Islet of Langerhans (tissue), 1 donor: ENCODE data around the gene NYNRIN.

Experiments used
- FAIRE-seq: peaks from one replicate; lab custom pipeline; 2011; peaks lifted over from hg19 to GRCh38; lab: Jason Lieb, UNC

The NYNRIN gene

GRCh38 chr14:24415421-24416253 lies 16.8 kb downstream of the NYNRIN start:
- no peak for FAIRE-seq

- FAIRE-seq, result no peak
These were observed 17.6 kb downstream of the NYNRIN start for GRCh38 chr14:24416254-24416931.

GRCh38 chr14:24416932-24417619 lies 18.3 kb downstream of the NYNRIN start:
- FAIRE-seq, result no peak

- no peak for FAIRE-seq
These were observed 19.2 kb downstream of the NYNRIN start for GRCh38 chr14:24417832-24418491.

GRCh38 chr14:24418492-24418873 lies 19.7 kb downstream of the NYNRIN start:
- FAIRE-seq, result no peak

GRCh38 chr14:24422261-24422660 lies 23.5 kb downstream of the NYNRIN start:
- FAIRE-seq, result no peak

GRCh38 chr14:24422694-24423601 lies 24.1 kb downstream of the NYNRIN start:
- FAIRE-seq, result no peak

GRCh38 chr14:24425704-24426103 lies 26.9 kb downstream of the NYNRIN start:
- FAIRE-seq, result no peak

- no peak for FAIRE-seq
These were observed 27.5 kb downstream of the NYNRIN start for GRCh38 chr14:24426150-24426911.

- FAIRE-seq, result no peak
These were observed 28.2 kb downstream of the NYNRIN start for GRCh38 chr14:24426912-24427536.

GRCh38 chr14:24427537-24428508 lies 29.0 kb downstream of the NYNRIN start:
- FAIRE-seq, result no peak

GRCh38 chr14:24428628-24429394 lies 30.0 kb downstream of the NYNRIN start:
- no peak for FAIRE-seq

GRCh38 chr14:24429395-24430142 lies 30.8 kb downstream of the NYNRIN start, which contains the start of the genes CBLN3 and KHNYN:
Gene CBLN3 (minus strand): TSS chr14:24429668. CDS start chr14:24429054, 614 bp downstream.
Gene KHNYN (plus strand): TSS chr14:24429954. CDS start chr14:24430731, 777 bp downstream.
- no peak for FAIRE-seq

GRCh38 chr14:24430143-24430681 lies 31.4 kb downstream of the NYNRIN start:
- no peak for FAIRE-seq

GRCh38 chr14:24430682-24431568 lies 32.1 kb downstream of the NYNRIN start:
- FAIRE-seq, result no peak
